8988T (cell line): ENCODE results near the gene WNK1.
"Not testable (repeated sequence)": the region's sequence is repeated elsewhere in the genome, so short reads cannot be mapped to it uniquely, and the experiment has no call there.

Experiments
- DNase-seq: peaks from one replicate; pipeline ENCODE4 v3.0.0; 2011

The WNK1 gene

DNA sequence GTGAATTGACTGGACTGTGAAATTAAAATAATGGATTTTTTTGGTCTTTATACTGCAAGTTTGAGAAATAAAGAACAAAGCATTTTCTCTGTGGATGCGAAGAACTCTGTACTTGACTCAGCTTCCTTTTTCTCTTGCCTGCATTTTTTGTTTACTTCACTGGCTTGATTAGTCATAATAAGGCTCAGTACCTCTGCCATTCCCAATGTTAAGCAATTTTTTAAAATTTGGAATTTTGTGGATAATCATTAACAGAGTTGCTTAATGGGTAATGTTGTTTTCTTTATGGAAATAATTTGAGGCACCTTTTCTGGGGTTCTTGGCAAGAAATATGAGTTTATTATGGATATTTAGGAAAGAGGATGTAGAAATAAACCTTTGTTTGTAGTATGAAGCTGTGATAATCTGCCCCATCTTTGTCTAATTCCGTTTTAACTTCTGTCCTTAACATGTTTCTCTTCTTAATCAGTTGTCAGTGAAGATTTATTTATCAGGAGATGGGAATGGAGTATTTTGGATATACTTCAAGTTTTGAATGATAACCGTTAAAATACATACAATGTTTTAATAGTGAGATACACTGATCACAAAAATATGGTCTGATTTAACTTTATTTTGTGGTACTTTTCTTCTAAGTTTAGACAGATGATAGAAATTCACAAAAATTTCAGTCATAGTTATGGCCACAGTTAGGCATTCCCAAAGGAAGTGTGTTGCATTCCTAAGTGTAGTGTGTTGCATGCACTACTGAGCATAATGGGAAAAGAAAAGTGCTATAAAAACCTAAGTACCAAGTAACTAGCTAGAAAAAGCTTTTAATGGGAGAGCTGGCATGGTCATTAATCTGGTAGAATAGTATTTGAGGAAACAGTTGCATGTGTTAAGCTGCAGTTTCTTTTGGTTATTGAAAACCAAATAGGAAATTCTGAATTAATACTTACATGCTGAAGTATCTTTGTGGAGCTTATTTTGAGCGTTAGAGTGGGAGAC, 27.7 kb downstream of the WNK1 start:
- DNase-seq, result no peak

DNA sequence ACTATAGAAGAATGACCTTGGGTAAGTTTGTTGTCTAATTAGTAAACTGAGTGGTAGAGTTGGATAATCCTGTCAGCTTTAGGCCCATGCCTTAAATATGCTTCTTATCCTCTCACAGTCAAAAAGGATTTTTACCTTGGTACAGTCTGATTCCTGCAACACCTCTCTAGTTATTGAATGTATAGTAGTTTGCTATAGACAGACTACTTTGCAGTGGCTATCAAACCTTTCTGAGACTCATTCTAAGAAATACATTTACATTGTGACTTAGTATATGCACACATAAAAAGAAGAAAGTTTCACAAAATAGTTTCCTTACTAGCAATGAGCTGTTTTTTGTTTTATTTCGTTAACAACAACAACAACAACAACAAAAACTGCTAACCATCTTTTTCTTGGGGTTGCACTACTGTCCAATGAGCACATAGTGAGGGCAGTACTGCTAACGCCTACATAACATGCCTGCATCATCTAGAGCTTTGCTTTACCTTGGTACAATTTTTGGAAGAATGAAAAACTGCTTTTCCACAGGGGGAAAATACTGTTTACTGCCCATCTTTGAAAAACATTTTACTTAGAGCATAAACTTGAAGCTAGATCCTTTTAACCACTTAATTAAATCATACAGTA, 28.5 kb downstream of the WNK1 start:
- DNase-seq, result no peak

DNA sequence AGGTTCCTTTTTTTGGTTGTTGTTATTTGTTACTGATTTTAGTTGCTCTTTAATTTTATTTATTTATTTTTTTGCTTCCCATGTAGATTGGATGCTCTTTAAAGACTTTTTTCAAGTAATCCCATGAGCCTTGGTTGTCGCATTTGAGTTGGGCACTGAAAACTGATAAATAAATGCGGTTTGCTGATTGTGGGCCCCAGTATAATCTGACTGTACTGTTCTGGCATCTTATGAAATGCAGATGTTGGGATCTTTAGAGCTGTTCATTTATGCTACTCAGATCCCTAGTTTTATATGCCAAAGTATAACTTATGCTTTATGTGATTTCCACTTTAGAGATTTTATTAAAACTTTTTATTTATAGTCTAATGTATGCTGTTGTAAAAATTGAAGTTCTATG, 33.3 kb downstream of the WNK1 start:
- DNase-seq, result no peak

DNA sequence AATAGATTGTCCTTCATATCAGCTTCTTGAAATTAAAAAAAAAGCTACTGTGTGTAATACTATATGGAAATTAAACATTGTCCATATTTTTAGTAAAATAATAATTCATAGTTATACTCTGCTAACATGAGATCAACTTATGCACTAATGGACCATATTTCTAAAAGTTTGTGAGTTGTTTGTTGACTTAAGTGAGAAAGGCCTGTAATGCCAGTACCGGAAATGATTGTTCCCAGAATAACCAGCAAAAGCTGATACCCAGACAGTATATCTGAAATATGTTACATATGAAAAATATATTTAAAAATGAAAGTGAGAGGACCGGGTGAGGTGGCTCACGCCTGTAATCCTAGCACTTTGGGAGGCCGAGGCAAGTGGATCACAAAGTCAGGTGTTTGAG, 35.9 kb downstream of the WNK1 start:
- DNase-seq, result no peak

DNA sequence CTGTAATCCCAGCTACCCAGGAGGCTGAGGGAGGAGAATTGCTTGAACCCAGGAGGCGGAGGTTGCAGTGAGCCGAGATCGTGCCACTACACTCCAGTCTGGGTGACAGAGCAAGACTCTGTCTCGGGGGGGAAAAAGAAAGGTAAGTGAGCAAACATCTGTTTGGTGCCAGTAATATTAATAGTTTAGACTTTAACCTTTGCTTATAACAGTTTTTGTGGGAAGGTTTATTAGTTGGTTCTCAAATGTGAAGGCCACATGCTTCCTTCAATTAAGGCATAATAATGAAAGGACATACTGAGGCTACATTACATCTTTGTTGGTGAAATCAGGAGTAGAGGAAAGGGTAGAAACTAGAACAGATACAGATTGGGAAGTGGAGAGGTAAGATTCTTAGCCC, 36.4 kb downstream of the WNK1 start:
- DNase-seq, result not testable (repeated sequence)

DNA sequence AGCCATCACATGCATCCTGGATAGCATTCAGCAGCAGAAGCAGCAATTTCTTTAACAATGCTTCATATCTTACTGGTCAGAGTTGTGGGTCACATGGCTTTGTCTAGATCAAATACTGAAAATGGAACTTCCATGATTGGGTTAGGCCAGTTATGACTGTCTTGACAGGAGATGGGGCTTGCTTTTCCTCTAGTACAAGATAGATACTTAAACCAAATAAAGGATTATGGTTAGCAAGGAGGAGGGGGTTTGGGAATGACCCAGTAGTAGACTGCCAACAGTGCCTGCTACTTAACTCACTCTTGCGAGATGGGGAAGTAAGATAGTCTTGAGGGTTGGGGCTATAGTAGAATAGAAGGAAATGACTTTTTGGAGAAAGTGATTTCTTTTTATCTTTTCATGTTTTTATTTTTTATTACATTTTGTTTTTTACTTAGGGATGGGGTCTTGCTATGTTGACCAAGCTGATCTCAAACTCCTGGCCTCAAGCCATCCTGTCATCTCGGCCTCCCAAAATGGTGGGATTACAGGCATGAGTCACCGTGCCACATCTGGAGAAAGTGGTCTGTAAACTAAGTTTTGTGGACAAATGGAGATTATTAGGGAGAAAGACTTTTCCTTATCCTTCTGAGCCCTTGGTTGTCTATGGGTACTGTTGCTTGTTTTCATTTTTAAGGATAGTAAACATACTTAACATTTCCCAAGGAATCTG, 37.6 kb downstream of the WNK1 start:
- DNase-seq, result no peak

DNA sequence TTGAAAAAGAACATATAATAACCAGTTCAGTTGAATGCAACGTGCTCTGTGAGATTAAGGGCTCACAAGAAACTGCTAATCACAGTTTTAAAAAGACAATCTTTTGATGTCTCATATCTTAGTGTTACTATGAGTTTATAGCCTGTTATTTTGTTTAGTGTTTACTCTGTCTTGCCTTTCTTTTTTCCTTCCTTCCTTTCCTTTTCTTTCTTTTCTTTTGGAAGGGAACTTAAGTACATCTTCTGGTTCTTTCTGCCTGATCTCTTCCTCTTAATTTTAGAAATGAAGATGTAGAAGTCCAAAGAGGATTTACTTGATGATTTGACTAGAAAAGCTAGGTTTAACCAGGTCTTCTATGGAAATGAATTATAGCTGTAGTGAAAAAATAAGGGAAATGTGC, 38.2 kb downstream of the WNK1 start:
- no peak for DNase-seq

DNA sequence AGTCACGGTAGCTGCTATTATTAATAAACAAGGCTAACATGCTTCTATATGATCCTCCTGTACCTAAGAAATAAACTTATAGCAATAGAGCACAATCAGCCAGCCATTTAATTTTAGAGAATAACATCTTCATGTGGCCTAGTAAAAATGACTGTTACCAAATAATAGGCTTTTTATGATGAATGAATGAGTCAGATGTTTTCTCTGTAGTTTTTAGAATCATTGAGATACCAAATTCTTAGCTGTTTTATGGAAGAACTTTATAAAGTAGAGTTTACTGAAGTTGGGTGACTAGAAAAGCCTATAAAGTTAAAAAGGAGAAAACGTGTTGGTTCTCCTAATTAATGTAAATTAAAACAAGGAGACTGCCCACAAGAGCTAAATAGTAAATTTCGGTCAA, 40.7 kb downstream of the WNK1 start:
- no peak for DNase-seq

DNA sequence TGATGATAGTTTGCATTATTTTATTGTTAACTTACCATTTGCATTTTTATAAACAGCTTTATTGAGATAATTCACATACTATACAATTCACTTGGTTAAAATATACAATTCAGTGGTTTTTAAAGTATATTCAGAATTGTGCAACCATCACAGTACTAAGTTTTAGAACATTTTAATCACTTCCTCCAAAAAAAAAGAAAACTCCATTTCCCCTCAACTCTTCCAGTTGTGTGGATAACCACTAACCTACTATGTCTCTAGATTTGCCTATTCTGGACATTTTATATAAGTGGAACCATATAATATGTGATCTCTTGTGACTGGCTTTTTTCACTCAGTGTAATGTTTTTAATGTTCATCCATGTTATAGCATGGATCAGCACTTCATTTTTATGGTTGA, 41.3 kb downstream of the WNK1 start:
- DNase-seq, result no peak

DNA sequence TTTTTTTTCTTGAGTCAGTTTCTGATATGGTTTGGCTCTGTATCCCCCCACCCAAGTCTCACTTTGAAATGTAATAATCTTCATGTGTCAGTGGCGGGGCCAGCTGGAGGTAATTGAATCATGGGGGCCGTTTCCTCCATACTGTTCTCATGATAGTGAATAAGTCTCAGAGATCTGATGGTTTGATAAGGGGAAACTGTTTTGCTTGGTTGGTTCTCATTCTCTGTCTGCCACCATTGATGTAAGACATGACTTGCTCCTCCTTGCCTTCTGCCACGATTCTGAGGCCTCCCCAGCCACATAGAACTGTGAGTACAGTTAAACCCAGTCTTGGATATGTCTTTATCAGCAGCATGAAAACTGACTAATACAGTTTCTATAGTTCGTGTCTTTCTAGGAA, 42.9 kb downstream of the WNK1 start:
- no peak for DNase-seq

DNA sequence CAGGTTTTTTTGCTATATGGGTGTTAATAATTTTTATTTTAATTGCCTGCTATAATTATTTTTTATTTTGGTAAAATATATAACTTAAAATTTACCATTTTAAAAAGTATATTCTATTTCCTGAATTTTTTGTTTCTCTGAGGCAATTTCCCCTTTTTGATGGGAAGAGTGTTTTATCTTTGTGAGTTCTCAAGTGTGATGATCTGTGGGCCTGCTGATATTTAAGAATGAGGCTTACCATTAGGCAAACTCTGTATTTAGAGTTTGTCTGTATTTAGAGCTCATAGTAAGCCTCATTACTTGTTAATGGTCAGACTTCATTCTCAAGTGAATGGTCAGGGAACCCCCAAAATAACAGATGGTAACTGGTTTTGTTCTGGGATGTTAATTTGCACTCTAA, 48.0 kb downstream of the WNK1 start:
- no peak for DNase-seq

DNA sequence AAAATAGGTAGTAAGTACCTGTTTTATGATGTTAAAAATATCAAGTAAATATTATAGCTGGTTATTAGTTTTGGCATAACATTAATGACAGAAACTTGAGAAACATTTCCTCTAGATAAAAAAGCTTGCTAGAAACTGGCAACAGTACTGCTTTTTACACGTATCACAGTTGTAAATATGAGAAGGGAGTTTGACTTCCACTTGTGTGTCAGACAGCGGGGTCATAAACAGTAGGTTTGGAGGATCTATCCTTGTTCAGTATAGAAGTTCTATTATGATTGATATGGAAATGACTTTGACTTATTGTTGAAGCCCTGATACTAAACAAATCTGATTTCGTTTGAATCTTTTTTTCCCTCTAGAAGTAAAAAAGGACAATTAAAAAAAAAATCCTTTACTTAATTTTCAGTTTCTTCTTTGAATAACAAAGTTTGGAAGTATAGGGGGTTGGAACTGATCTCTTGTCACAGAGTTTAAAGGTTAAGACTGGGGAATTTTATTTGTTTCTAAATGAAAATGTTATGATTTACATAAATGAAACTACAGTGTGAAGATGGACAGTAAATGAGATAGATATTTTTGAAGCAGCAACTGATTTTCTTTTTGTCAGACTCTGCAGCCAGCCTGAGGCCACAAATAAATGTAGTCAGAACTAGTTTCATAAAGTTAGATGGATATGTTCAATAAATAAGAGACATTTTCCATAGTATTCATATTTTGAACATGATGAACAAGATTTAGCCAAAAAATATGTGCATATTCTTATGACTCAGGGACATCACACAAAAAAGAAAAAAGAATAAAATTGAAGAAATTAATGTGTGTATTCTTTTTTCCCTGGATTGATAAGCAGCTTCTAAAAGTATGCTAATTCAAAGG, 50.1 kb downstream of the WNK1 start:
- DNase-seq, result no peak

DNA sequence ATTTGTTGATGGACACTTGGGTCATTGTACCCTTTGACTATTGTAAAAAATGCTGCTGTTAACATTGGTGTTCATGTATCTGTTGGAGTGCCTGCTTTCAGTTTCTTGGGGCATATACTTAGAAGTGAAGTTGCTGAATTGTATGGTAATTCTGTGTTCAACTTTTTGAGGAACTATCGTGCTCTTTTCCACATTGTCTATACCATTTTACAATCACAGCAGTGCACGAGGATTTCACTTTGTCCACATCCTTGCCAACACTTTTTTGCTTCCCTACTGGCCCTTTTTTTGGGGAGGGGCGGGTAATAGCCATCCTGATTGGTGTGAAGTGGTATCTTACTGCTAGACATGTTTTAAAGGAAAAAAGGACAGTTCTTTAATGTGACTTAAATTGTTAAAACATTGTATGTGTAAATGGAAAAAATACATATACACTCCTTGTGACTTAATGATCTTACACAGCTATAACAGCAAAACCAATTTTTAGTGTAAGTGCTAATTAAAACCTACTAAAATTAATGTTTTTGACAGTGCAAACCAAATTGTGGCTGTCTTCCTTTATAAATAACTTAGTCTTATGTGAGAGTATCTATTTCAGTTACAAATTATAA, 52.7 kb downstream of the WNK1 start:
- DNase-seq, result no peak

DNA sequence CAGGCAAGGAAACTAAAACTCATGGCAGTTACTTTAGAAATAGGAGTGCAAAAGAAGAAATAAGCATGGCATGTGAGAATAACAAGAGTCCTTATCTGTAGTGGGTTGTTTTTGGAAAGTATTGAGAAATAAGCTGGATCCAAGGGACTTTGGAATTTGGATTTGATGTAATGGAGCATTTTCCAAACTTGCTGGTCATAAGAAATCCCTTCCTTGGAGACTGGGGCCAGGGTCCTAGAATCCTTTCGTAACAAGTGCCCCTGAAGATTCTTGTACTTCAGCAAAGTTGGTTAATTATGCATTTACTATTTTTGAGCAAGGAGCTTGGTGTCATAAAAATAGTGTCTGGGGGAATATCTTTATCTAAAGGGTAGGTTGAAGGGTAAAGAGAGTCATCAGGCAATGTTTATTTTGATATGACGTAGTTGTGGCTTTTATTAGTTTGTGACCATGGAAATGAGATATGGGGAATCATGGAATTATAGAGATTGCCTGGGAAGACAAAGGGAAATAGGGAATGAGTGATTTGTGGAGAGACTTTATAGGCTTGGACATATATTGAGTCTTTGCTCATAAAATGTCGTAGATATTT, 53.9 kb downstream of the WNK1 start:
- no peak for DNase-seq

DNA sequence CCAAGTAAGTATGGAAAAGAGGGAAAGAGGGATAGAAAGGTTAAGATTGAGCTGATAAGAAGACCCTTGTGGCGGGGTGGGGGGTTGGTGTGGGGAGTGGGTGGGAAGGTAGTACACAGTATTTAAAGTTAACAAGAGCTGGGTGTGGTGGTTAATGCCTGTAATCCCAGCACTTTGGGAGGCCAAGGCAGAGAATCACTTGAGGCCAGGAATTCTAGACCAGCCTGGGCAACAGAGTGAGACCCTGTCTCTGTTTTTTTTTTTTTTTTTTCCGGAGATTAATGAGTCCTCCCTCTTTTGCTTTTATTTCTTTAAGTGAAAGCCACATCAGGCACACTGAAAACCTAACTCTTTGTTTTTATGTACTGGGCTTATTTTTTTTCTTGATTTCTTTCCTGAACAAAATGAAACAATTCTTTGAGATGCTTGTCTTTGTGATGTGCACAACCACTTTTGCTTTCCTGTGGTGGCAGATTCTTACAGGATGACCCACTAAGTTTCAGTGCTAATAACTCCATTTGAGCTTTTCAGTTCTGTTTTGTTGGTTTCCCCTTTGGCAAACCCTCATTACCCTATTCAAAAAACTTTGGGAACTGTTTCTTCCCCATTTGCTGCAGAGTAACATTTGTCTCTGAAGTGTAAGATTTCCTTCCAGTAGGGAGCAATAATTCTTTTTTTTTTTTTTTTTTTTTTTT, 54.8 kb downstream of the WNK1 start:
- DNase-seq, result no peak

DNA sequence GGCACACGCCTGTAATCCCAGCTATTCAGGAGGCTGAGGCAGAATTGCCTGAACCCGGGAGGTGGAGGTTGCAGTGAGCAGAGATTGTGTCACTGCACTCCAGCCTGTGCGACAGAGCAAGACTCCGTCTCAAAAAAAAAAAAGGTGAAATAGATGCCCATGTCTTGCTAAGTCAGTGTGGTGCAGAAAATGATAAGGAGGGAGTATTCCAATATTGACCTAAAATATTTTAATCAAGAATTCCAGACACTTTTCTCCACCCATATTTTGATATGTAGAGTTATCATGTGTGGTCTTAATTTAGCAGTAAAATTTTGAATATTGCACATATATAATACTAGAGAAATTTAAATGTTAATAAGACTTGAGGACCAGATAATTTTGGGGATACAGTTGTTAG, 57.7 kb downstream of the WNK1 start:
- no peak for DNase-seq

DNA sequence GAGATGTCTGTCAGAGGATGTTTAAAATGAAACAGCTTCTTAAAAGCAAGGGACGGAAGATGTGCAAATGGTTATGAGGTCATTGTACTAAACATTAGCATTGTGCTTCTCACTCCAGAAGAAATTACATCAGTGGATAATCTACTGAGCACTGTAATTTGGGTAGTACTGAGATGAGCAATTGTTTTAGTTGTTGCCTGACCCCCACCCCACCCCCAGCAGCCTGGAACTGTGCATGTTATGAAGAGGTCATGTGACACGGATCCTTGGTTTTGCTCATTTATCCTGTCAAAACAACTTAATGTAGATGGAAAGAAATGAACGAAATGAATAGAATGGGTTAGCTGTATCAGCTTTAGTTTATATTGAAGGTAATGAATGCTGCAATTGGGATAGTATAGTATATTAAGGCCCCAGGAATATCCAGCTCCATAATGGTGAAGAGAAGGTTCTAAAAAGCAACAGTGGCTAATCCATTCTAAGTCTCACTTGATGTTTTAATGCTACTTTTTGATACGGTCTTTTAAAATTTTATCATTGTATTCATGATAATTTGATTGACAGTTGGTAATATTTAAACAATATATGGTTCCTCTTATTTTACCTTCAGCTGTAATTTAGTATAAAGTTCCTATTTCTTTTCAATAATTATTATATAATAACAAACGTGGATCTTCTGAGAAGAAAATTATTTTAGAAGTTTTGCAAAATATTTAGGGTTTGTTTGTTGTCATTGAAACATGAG, 58.5 kb downstream of the WNK1 start:
- DNase-seq, result no peak

DNA sequence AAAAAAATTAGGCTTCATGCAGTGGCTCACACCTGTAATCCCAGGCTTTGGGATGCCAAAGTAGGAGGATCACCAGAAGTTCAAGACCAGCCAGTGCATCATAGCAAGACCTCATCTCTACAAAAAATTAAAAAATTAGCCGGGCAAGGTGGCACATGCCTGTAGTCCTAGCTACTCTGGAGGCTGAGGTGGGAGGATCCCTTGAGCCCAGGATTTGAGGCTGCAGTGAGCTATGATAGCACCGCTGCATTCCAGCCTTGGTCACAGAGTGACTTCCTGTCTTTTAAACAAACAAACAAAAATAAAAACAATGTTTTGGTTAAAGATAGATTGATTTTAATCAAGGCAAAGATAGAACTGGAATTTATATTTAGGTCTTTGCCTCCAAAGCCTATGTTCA, 60.6 kb downstream of the WNK1 start:
- no peak for DNase-seq

DNA sequence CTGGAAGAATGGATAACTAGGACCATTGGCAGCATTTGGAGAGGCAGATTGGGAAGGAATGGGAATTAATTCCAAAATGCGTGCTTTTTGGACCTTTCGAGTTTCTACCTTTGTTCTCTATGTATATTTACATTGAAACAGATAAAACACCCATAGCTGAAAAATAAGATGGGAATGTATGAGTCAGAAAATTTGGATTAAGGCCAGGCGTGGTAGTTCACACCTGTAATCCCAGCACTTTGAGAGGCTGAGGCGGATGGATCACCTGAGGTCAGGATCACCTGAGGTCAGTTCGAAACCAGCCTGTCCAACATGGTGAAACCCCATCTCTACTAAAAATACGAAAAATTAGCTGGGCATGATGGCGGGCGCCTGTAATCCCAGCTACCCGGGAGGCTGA, 65.1 kb downstream of the WNK1 start:
- DNase-seq, result not testable (repeated sequence)

DNA sequence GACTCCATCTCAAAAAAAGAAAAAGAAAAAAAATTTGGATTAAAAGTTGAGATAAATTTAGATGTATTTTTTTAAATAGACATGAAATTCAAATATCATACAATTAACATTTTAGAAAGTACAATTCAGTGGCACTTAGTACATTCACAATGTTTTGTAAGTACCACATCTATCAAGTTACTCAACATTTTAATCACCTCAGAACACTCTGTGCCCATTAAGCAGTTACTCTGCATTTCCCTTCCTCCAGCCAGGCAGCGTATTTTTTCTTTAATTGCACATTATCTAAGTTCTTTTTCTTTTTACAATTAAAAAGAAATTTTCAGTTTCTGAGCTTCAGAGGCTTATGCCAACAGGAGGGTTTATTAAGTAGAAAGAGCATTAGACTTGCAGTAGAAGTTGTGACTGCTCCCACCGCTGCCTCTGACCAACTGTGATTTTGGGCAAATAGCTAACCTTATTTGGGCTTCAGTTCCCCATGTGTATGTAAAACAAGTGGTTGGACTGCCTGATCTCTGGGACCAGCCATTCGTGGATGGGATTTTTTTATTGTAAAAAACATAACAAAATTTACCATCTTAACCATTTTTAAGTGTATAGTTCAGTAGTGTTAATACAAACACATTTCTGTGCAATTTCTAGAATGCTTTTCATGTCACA, 65.7 kb downstream of the WNK1 start:
- DNase-seq, result no peak
